Endothelial cell of umbilical vein (primary cell): Measurements from ENCODE around the gene SLC25A45.

Experiments used
- EZH2 ChIP-seq: IDR thresholded peaks from 2 replicates; pipeline ENCODE4 v1.6.1; 2012; ENCODE audit warnings: borderline replicate concordance, low read depth, mild to moderate bottlenecking, moderate library complexity, low read length, inconsistent platforms; ENCODE audit not compliant: severe bottlenecking
- FOS ChIP-seq: IDR thresholded peaks from 2 replicates; pipeline ENCODE4 v1.6.1; 2011; ENCODE audit warnings: mild to moderate bottlenecking, low read length, moderate library complexity, borderline replicate concordance; ENCODE audit not compliant: insufficient read depth
- GATA2 ChIP-seq: IDR thresholded peaks from 2 replicates; pipeline ENCODE4 v1.7.0; 2011; ENCODE audit warnings: low read depth, mild to moderate bottlenecking, moderate library complexity, mixed read lengths, low read length; ENCODE audit not compliant: insufficient read length, insufficient read depth
- JUN ChIP-seq: IDR thresholded peaks from 2 replicates; pipeline ENCODE4 v1.6.1; 2011; ENCODE audit warnings: borderline replicate concordance, low read depth; ENCODE audit not compliant: insufficient read length, insufficient read depth
- MYC ChIP-seq: IDR thresholded peaks from one replicate; pipeline ENCODE4 v1.6.1; 2011; ENCODE audit warnings: mild to moderate bottlenecking, low read depth, low read length
- POLR2A ChIP-seq: IDR thresholded peaks from 2 replicates; pipeline ENCODE4 v1.6.1; 2012; ENCODE audit warnings: low read depth, mild to moderate bottlenecking, control low read depth, low read length
- POLR2AphosphoS5 ChIP-seq: IDR thresholded peaks from 2 replicates; pipeline ENCODE4 v1.6.1; 2012; ENCODE audit warnings: low read depth, mild to moderate bottlenecking, control low read depth, low read length, moderate library complexity; ENCODE audit not compliant: insufficient read depth
- TF ChIP-seq, protein P1 (sequence below), 2 donors: IDR thresholded peaks; 1 replicate in 1 of 2; 2 replicates in 1 of 2; pipeline ENCODE4 v1.5.1; 2011; ENCODE audit warnings: low read length in 2 of 2, mild to moderate bottlenecking in 2 of 2, moderate library complexity in 2 of 2, control low read depth in 1 of 2, inconsistent platforms in 1 of 2, low read depth in 1 of 2; ENCODE audit not compliant: insufficient read depth in 1 of 2; ENCODE audit errors: extremely low read depth in 1 of 2
- TF ChIP-seq, protein P2 (sequence below): IDR thresholded peaks from 2 replicates; pipeline ENCODE4 v1.6.1; 2011; ENCODE audit not compliant: insufficient read depth, insufficient read length

DNA sequence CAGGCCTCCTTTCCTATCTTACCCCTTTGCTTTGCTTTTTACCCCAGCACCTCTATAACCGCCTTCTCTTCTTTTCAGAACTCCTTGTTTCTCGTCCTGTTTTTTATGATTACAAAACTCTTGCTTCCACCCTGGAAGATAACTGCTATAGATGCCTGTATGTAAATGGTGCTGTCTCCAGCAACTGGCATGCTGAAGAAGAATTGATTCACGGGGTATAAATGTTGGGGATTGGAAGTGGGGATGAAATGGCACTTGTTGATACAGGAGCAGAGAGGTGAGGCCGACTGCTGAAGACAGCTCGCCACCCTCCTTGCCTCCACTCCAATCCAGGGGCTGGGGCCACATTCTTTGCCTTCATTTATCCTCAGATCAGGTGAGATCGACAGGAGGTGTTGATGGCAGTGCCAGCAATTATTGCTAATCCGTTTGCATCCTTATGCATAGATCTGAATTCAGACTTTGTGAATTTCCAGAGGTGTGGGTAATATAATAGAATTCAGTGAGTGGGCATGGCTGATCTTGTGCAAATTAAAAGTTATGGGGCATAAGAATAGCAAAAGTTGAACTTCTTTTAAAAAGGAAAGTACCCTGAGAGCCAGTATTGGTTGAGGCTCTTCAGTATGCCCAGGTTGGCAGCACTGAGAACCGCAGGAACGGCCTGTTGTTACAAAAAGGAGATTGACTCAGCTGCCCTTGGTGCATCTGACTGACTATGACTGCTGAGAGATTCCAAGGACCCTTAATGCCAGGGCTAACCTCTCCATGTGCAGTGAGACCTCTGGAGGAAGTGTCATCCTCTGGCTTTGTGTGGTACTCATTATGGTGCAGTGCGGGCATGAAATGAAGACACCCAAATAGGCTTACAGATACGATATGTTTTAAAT, 45.5 kb upstream of the SLC25A45 start:
- TF ChIP-seq, protein P1, sequence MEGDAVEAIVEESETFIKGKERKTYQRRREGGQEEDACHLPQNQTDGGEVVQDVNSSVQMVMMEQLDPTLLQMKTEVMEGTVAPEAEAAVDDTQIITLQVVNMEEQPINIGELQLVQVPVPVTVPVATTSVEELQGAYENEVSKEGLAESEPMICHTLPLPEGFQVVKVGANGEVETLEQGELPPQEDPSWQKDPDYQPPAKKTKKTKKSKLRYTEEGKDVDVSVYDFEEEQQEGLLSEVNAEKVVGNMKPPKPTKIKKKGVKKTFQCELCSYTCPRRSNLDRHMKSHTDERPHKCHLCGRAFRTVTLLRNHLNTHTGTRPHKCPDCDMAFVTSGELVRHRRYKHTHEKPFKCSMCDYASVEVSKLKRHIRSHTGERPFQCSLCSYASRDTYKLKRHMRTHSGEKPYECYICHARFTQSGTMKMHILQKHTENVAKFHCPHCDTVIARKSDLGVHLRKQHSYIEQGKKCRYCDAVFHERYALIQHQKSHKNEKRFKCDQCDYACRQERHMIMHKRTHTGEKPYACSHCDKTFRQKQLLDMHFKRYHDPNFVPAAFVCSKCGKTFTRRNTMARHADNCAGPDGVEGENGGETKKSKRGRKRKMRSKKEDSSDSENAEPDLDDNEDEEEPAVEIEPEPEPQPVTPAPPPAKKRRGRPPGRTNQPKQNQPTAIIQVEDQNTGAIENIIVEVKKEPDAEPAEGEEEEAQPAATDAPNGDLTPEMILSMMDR (IDR thresholded peaks at IDR 0.05; ENCODE audit: extremely low read depth in 1 of 2, insufficient read depth in 1 of 2, low read depth in 1 of 2, low read length in 2 of 2): no peak
- no peak for TF ChIP-seq POLR2A
- TF ChIP-seq, protein P2, sequence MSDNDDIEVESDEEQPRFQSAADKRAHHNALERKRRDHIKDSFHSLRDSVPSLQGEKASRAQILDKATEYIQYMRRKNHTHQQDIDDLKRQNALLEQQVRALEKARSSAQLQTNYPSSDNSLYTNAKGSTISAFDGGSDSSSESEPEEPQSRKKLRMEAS: no peak
- TF ChIP-seq POLR2AphosphoS5: peak; percentile 81
- no peak for TF ChIP-seq JUN
- no peak for TF ChIP-seq MYC
- TF ChIP-seq EZH2: no peak
- no peak for TF ChIP-seq FOS
- TF ChIP-seq GATA2: no peak
